HG03025 (cell line): ENCODE measurements around the gene RLIM.

ENCODE experiments used
- ATAC-seq: cut with Tn5 transposase; IDR thresholded peaks from one replicate; pipeline ENCODE4 v1.9.1; 2021; ENCODE audit warnings: mild to moderate bottlenecking, moderate library complexity; ENCODE audit not compliant: unreplicated experiment, low FRiP score

The RLIM gene

GRCh38 chrX:74536832-74537371 is 77.5 kb downstream of the RLIM start:
- ATAC-seq: peak; percentile 21

GRCh38 chrX:74536152-74536831 is 78.1 kb downstream of the RLIM start:
- peak; percentile 59 for ATAC-seq

- ATAC-seq: no peak
These were observed 78.8 kb downstream of the RLIM start for GRCh38 chrX:74535408-74536151.
